ENCODE results near the gene OGG1. TPM values are rescaled to one million over a fixed set of nuclear protein-coding genes. Genes with fewer than 3 reads are reported as not detected.

Gene OGG1
- total and polyA plus RNA-seq, 9 of the 15 experiments (the other 6 are each of a cell fraction or from before 2014, with no cell fraction given), result 6.6 to 33.0 (median 24.4) TPM

DNA sequence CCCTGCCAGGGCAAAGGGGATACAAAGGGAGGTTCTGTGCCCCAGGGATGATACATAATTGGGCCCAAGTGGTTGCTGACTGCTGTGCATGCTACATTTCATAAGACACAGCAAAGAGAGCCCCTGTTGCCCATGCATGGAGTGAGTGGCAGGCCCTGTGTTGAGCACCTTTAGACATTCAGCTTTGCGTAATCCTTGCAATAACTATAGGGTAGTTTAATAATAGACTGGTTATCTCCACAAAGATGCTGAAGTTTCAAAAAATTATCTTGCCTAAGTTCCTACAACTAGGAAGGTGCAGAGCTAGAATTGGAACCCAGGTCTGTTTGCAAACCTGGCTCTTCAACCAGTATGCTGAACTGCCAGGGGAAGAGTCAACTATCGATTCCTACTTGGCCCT lies 1.7 kb upstream of the OGG1 start:
- no TSS peak for BruUV-seq (replicated peaks)
- 88% methylated on average over 2 of the region's 2 CpGs for WGBS (ENCODE audit: insufficient coverage, low coverage, missing lambda C conversion rate)
- ChIA-PET CTCF (ENCODE audit: low intra/inter-chr PET ratio) (no interaction called here), POLR2A (interaction anchor here (0.6 to 5.4 kb wide), 5 partner anchors 11 to 351 kb away, joined by 3 to 58 read pairs (median 4); partner anchors contain the start of gene BRPF1)
- Histone ChIP-seq H3K4me1 (replicated peaks in 1 of 2; ENCODE audit: control insufficient read depth in 2 of 2, insufficient read depth in 2 of 2, low read length in 2 of 2) (peaks cover 12 to 27% of the 10 kb centered on the region in 2 experiments; a peak in 4 of 5 replicates), H3K9ac (ENCODE audit: insufficient read depth in 1 of 2, low read depth in 2 of 2, low read length in 2 of 2) (no peak overlapping the region), H3K79me2 (ENCODE audit: control insufficient read depth, insufficient read depth, low read length) (peaks cover 16% of the 10 kb centered on the region), H3K27me3 (ENCODE audit: control insufficient read depth in 2 of 2, insufficient read depth in 2 of 2, low read length in 2 of 2) (no peaks in the 10 kb centered on the region), H3K27ac (ENCODE audit: extremely low read depth, low read depth, low read length) (no peak overlapping the region), H3K9me3 (replicated peaks; ENCODE audit: control insufficient read depth, insufficient read depth, low read depth, low read length) (no peaks in the 10 kb centered on the region), H3K36me3 (ENCODE audit: control insufficient read depth, insufficient read depth, low read length) (peaks cover 79% of the 10 kb centered on the region), H3K4me3 (no peak overlapping the region), H3K4me2 (ENCODE audit: insufficient read depth, low read length) (no peak overlapping the region), H4K20me1 (replicated peaks; ENCODE audit: control insufficient read depth, insufficient read depth, low read length) (no peaks in the 10 kb centered on the region), H3K9me1 (ENCODE audit: control insufficient read depth, insufficient read depth, low read length) (no peaks in the 10 kb centered on the region), H2AFZ (ENCODE audit: low read depth, low read length) (no peak overlapping the region)
- ATAC-seq, result no peak
- intact Hi-C loops (cut with micrococcal nuclease) (no loop called here), in situ Hi-C loops (cut with MboI) (no loop called here)
- TF ChIP-seq ZNF316 (IDR thresholded peaks at IDR 0.05), result peak; percentile 33
- TF ChIP-seq RBM34 (IDR thresholded peaks at IDR 0.05; ENCODE audit: borderline replicate concordance, insufficient read depth, low read length), result no peak
- no peak for FAIRE-seq
- DNase-seq (ENCODE audit: extremely low read depth in 1 of 4, low spot score in 3 of 4), result no peak

GRCh38 chr3:9749296-9749644 lies 482 bp upstream of the OGG1 start:
- Histone ChIP-seq H3K9ac (ENCODE audit: insufficient read depth in 1 of 2, low read depth in 2 of 2, low read length in 2 of 2) (peak overlapping the region; percentile 73 to 94), H3K4me3 (peak overlapping the region; percentile 69), H3K9me3 (replicated peaks; ENCODE audit: control insufficient read depth, insufficient read depth, low read depth, low read length) (no peaks in the 10 kb centered on the region), H3K79me2 (ENCODE audit: control insufficient read depth, insufficient read depth, low read length) (peaks cover 16% of the 10 kb centered on the region), H3K9me1 (ENCODE audit: control insufficient read depth, insufficient read depth, low read length) (no peaks in the 10 kb centered on the region), H3K4me2 (ENCODE audit: insufficient read depth, low read length) (peak overlapping the region; percentile 80), H4K20me1 (replicated peaks; ENCODE audit: control insufficient read depth, insufficient read depth, low read length) (no peaks in the 10 kb centered on the region), H2AFZ (ENCODE audit: low read depth, low read length) (peak overlapping the region; percentile 95), H3K27ac (ENCODE audit: extremely low read depth, low read depth, low read length) (peak overlapping the region; percentile 82), H3K36me3 (ENCODE audit: control insufficient read depth, insufficient read depth, low read length) (peaks cover 70% of the 10 kb centered on the region), H3K27me3 (ENCODE audit: control insufficient read depth in 2 of 2, insufficient read depth in 2 of 2, low read length in 2 of 2) (no peaks in the 10 kb centered on the region), H3K4me1 (replicated peaks in 1 of 2; ENCODE audit: control insufficient read depth in 2 of 2, insufficient read depth in 2 of 2, low read length in 2 of 2) (peaks cover 12 to 27% of the 10 kb centered on the region in 2 experiments; a peak in 4 of 5 replicates)
- DNase-seq (ENCODE audit: extremely low read depth in 1 of 4, low spot score in 3 of 4) (no peak), ATAC-seq (peak; percentile 65), FAIRE-seq (no peak)
- CTCF ChIA-PET (ENCODE audit: low intra/inter-chr PET ratio), result interaction anchor here (0.7 kb wide), 1 partner anchor 35 kb away, joined by 3 read pairs; no protein-coding TSS in a partner anchor
- POLR2A ChIA-PET, result interaction anchor here (0.6 to 5.4 kb wide), 13 partner anchors 8 to 572 kb away, joined by 3 to 58 read pairs (median 4); partner anchors contain the start of genes ARPC4, BRPF1, EMC3 and MTMR14
- in situ Hi-C loops (cut with MboI), result no loop called here
- WGBS (ENCODE audit: insufficient coverage, low coverage, missing lambda C conversion rate), result 18% methylated on average over 19 of the region's 19 CpGs
- BruUV-seq (replicated peaks), result TSS peak; percentile 89
- intact Hi-C loops (cut with micrococcal nuclease), result loop anchor here (1.0 kb wide), 1 partner anchor 18 kb away; the partner anchor contains the start of gene BRPF1
- TF ChIP-seq JUND (IDR thresholded peaks at IDR 0.05; ENCODE audit: borderline replicate concordance, low read depth, low read length) (no peak), JUND (tag; IDR thresholded peaks at IDR 0.05; ENCODE audit: borderline replicate concordance, low read depth, low read length) (no peak), E2F3 (CRISPR knock-in tag; IDR thresholded peaks at IDR 0.05) (0 out of 2 replicates have a peak, but pooled peaks have one; percentile 24), MYBL2 (IDR thresholded peaks at IDR 0.05; ENCODE audit: low read depth) (no peak), MYBL2 (CRISPR knock-in tag; IDR thresholded peaks at IDR 0.05; ENCODE audit: borderline replicate concordance) (no peak), ZNF407 (IDR thresholded peaks at IDR 0.05; ENCODE audit: low read depth) (no peak)
